Activated CD8-positive, alpha-beta T cell treated with anti-CD3 and anti-CD28 coated beads for 36 hours (primary cell): ENCODE results near the gene ZNF438. TPM values are rescaled to one million over a fixed set of nuclear protein-coding genes. Genes with fewer than 3 reads are reported as not detected.

Source experiments
- ATAC-seq: fragments of 200-7000 bp; cut with Tn5 transposase; one replicate; pipeline ENCODE4 v1.10.0; 2021; ENCODE audit warnings: mild to moderate bottlenecking, moderate library complexity
- CTCF ChIA-PET: fragments of 350-600 bp; sonication (Branson Sonifier 250); formaldehyde crosslinking; loops from one replicate; lab custom pipeline; 2021; ENCODE audit warnings: antibody characterized with exemption; lab: Charles Lee
- POLR2A ChIA-PET: fragments of 350-600 bp; sonication (Branson Sonifier 250); formaldehyde crosslinking; loops from one replicate; lab custom pipeline; 2021; ENCODE audit warnings: antibody characterized with exemption; lab: Charles Lee
- DNase-seq: peaks from one replicate; pipeline ENCODE4 v3.0.0-alpha.2; 2020
- H3K27ac Mint-ChIP-seq: one replicate; pipeline ENCODE4 v1.8.0; 2021; ENCODE audit warnings: mild to moderate bottlenecking, mixed read lengths
- H3K27me3 Mint-ChIP-seq: one replicate; pipeline ENCODE4 v1.8.0; 2021; ENCODE audit warnings: mixed read lengths
- H3K36me3 Mint-ChIP-seq: one replicate; pipeline ENCODE4 v1.8.0; 2021; ENCODE audit warnings: low read depth, mixed read lengths
- H3K4me1 Mint-ChIP-seq: one replicate; pipeline ENCODE4 v1.8.0; 2021; ENCODE audit warnings: low read depth, mixed read lengths
- H3K4me3 Mint-ChIP-seq: one replicate; pipeline ENCODE4 v1.8.0; 2021; ENCODE audit warnings: mild to moderate bottlenecking, moderate library complexity, mixed read lengths
- H3K9me3 Mint-ChIP-seq: one replicate; pipeline ENCODE4 v1.8.0; 2021; ENCODE audit warnings: mixed read lengths
- intact Hi-C: fragments of 100-400 bp; cut with micrococcal nuclease; formaldehyde crosslinking; loops from one replicate; pipeline ENCODE4 v1.10.0; 2022
- total RNA-seq, 2 experiments: library from RNA; stranded (reverse); gene quantifications; one replicate each; pipeline ENCODE4 v1.2.3, GENCODE V29; 2021
- TF ChIP-seq, protein P1 (sequence below): fragments of 200-600 bp; IDR thresholded peaks from one replicate; pipeline ENCODE4 v1.8.0; 2022; ENCODE audit warnings: antibody characterized with exemption, mild to moderate bottlenecking

ZNF438 gene
- total RNA-seq, 2 experiments from 2014 or later = 3.0 to 3.9 TPM

GRCh38 chr10:30853066-30853465 is 178.6 kb downstream of the ZNF438 start:
- DNase-seq (no peak), ATAC-seq (no peak)
- Mint-ChIP-seq H3K36me3 (no peaks in the 10 kb centered on the region), H3K4me3 (no peak overlapping the region), H3K27me3 (no peaks in the 10 kb centered on the region), H3K4me1 (peaks cover 10% of the 10 kb centered on the region), H3K27ac (no peak overlapping the region), H3K9me3 (no peaks in the 10 kb centered on the region)
- ChIA-PET POLR2A (no interaction called here), CTCF (no interaction called here)
- TF ChIP-seq, protein P1, sequence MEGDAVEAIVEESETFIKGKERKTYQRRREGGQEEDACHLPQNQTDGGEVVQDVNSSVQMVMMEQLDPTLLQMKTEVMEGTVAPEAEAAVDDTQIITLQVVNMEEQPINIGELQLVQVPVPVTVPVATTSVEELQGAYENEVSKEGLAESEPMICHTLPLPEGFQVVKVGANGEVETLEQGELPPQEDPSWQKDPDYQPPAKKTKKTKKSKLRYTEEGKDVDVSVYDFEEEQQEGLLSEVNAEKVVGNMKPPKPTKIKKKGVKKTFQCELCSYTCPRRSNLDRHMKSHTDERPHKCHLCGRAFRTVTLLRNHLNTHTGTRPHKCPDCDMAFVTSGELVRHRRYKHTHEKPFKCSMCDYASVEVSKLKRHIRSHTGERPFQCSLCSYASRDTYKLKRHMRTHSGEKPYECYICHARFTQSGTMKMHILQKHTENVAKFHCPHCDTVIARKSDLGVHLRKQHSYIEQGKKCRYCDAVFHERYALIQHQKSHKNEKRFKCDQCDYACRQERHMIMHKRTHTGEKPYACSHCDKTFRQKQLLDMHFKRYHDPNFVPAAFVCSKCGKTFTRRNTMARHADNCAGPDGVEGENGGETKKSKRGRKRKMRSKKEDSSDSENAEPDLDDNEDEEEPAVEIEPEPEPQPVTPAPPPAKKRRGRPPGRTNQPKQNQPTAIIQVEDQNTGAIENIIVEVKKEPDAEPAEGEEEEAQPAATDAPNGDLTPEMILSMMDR = no peak
- intact Hi-C loops = no loop called here

DNA sequence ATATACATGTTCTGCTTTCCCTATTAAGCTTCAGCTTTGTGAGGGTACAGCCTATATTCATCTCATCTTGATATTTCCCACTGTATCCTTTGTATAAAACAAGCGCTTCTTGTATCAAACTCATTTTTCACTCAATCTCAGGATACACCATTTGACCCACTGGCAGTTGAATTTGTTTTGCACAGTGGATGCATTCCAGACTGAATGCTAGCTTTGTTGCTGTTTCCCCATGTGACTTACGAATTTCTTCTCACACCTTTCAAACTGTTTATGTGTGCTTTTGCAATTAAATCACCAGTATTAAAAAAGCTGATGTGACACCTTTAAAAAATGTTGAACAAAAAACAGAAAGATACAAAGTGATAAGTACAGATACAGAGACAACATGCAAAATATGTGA is 180.9 kb downstream of the ZNF438 start:
- CTCF ChIA-PET = no interaction called here
- ATAC-seq = no peak
- H3K36me3 Mint-ChIP-seq = no peaks in the 10 kb centered on the region
- intact Hi-C loops = no loop called here
- POLR2A ChIA-PET = interaction anchor here (1.2 kb wide), 1 partner anchor 16 kb away, joined by 3 read pairs; no protein-coding TSS in a partner anchor
- no peak overlapping the region for H3K4me3 Mint-ChIP-seq
- H3K4me1 Mint-ChIP-seq = peaks cover 8% of the 10 kb centered on the region
- no peaks in the 10 kb centered on the region for H3K27me3 Mint-ChIP-seq
- TF ChIP-seq, protein P1 = no peak
- DNase-seq = no peak
- no peaks in the 10 kb centered on the region for H3K9me3 Mint-ChIP-seq
- H3K27ac Mint-ChIP-seq = no peak overlapping the region

DNA sequence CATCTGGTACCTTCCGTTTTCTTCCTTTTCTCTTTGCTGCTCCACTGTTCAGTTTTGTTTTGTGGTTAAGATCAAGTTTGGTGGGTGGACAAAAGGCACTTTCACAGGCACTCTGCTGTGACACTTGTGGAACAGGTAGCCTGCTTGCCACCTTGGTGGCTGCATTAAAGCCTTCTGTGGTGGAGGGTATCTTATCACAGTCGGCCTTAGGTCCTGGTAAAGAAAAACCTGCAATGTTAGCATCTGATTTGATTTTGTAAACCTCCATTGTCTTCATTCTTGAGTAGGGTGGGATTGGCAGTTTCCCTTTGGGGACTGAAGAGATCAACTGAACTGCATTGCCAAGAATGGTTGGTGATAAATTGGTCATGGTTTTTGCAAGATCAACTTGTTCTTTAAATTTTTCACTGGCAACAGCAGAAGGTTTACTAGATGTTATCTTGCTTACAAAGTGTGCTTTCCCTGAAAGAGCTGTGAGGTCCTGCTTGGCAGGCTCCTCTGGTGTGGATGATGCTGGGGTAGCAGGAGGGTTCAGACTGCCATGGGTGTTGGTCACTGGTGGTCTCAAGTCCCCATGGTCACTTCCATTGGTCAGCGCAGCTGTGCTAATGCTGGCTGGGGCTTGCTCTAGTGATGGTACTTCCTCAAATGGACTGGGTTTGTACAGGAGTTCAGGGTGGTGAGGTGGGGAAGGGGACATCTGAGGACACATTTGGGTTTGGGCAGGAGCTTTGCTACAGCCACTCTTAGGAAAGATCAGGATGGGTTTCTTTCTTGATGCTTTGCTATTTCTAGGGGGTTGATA is 182.2 kb downstream of the ZNF438 start:
- no peak for ATAC-seq
- intact Hi-C loops = no loop called here
- Mint-ChIP-seq H3K4me3 (no peak overlapping the region), H3K27me3 (no peaks in the 10 kb centered on the region), H3K4me1 (peaks cover 8% of the 10 kb centered on the region), H3K9me3 (no peaks in the 10 kb centered on the region), H3K27ac (no peak overlapping the region), H3K36me3 (no peaks in the 10 kb centered on the region)
- ChIA-PET POLR2A (interaction anchor here (0.6 to 1.2 kb wide), 2 partner anchors 12 to 15 kb away, joined by 3 read pairs; no protein-coding TSS in a partner anchor), CTCF (interaction anchor here (1.1 kb wide), 1 partner anchor 11 kb away, joined by 3 read pairs; no protein-coding TSS in a partner anchor)
- DNase-seq = no peak
- TF ChIP-seq, protein P1 = no peak

- no peak overlapping the region for H3K4me3 Mint-ChIP-seq
- H3K27ac Mint-ChIP-seq = no peak overlapping the region
These were observed 183.2 kb downstream of the ZNF438 start for GRCh38 chr10:30848396-30849032.

More at GRCh38 chr10:30848396-30849032, 183.2 kb downstream of the ZNF438 start:
- no peaks in the 10 kb centered on the region for H3K9me3 Mint-ChIP-seq
- H3K4me1 Mint-ChIP-seq = peaks cover 8% of the 10 kb centered on the region
- ATAC-seq (no peak), DNase-seq (peak; percentile 12)
- no peaks in the 10 kb centered on the region for H3K27me3 Mint-ChIP-seq
- intact Hi-C loops = no loop called here
- no peaks in the 10 kb centered on the region for H3K36me3 Mint-ChIP-seq
- ChIA-PET POLR2A (no interaction called here), CTCF (interaction anchor here (1.1 kb wide), 1 partner anchor 11 kb away, joined by 3 read pairs; no protein-coding TSS in a partner anchor)
- TF ChIP-seq, protein P1 = no peak
